Measurements from ENCODE around the gene SNU13. TPM values are rescaled to one million over a fixed set of nuclear protein-coding genes. Genes with fewer than 3 reads are reported as not detected.

The SNU13 gene
- polyA plus RNA-seq, 4 donors, result 82.1 to 149 (median 113) TPM

DNA sequence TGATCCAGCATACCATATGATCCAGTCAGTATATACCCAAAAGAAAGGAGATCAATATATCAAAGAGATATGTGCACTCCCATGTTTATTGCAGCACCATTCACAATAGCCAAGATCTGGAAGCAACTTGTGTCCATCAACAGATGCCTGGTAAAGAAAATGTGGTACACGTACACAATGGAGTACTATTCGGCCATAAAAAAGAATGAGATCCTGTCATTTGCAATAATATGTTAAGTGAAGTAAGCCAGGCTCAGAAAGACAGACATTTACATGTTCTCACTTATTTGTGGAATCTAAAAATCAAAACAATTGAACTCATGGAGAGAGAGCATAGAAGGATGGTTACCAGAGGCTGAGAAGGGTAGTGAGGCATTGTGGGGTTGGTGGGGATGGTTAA, 27.0 kb downstream of the SNU13 start:
- FAIRE-seq, result no peak
- 96 to 99% (median 98%) methylated on average over 2 of the region's 2 CpGs for WGBS, 3 donors
- Histone ChIP-seq H3K4me3 (ENCODE audit: low read depth in 1 of 3, low read length in 3 of 3) (no peak overlapping the region), H3K27ac (ENCODE audit: low read depth in 1 of 3, low read length in 2 of 3) (no peak overlapping the region), H3K9me3 (ENCODE audit: control insufficient read depth in 2 of 2, insufficient read depth in 1 of 2, low read depth in 1 of 2, low read length in 1 of 2) (no peaks in the 10 kb centered on the region), H3K4me1 (ENCODE audit: control insufficient read depth in 3 of 3, insufficient read depth in 2 of 3, low read depth in 1 of 3, low read length in 2 of 3) (no peaks in the 10 kb centered on the region), H3K27me3 (ENCODE audit: control insufficient read depth in 3 of 3, insufficient read depth in 3 of 3, low read length in 3 of 3) (no peaks in the 10 kb centered on the region), H3K36me3 (ENCODE audit: control insufficient read depth in 3 of 3, insufficient read depth in 2 of 3, low read depth in 1 of 3, low read length in 3 of 3) (peaks cover 30 to 67% (median 35%) of the 10 kb centered on the region in 3 donors)
- DNase-seq, result no peak

DNA sequence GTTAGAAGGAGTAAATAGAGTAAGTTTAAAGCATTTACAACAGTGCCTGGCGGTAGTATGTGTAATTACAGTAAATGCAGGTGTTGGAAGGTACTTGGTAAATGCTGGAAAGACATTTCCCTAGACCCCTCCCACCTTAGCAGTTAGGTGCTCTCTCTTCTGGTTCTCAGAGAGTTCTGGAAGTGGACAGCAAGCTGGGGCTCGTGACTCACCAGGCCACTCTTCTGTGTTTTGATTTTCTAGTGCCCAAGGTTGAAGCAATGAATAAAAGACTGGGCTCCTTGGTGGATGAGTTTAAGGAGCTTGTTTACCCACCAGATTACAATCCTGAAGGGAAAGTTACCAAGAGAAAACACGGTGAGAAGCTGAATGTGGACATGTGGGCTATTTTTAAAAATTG, 27.6 kb downstream of the SNU13 start:
- Histone ChIP-seq H3K9me3 (ENCODE audit: control insufficient read depth in 2 of 2, insufficient read depth in 1 of 2, low read depth in 1 of 2, low read length in 1 of 2) (no peaks in the 10 kb centered on the region), H3K27me3 (ENCODE audit: control insufficient read depth in 3 of 3, insufficient read depth in 3 of 3, low read length in 3 of 3) (no peaks in the 10 kb centered on the region), H3K36me3 (ENCODE audit: control insufficient read depth in 3 of 3, insufficient read depth in 2 of 3, low read depth in 1 of 3, low read length in 3 of 3) (peaks cover 31 to 73% (median 39%) of the 10 kb centered on the region in 3 donors), H3K4me3 (ENCODE audit: low read depth in 1 of 3, low read length in 3 of 3) (no peak overlapping the region), H3K27ac (ENCODE audit: low read depth in 1 of 3, low read length in 2 of 3) (no peak overlapping the region), H3K4me1 (ENCODE audit: control insufficient read depth in 3 of 3, insufficient read depth in 2 of 3, low read depth in 1 of 3, low read length in 2 of 3) (no peaks in the 10 kb centered on the region)
- FAIRE-seq (no peak), DNase-seq (no peak)
- 92 to 97% (median 92%) methylated on average over 3 of the region's 3 CpGs for WGBS, 3 donors

DNA sequence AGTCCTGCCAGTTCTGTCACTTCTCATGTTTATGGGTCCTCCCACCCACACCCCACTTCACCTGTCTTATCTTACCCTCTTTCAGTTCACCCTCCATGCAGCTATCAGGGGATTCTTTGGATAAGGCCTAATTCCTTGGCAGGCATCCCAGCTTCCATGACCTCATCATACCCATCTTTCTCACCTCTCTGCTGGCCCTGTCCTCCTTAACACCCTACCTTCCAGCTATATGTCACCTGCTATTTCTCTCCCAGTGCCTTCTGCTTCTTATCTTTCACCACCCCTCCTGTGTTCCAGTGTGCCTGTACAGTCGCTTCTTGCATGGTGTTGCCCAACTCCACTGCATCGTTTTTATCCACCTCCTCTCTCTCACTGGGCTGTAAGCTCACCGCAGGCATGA, 28.3 kb downstream of the SNU13 start:
- H3K4me1 ChIP-seq (ENCODE audit: control insufficient read depth in 3 of 3, insufficient read depth in 2 of 3, low read depth in 1 of 3, low read length in 2 of 3), result no peaks in the 10 kb centered on the region
- no peaks in the 10 kb centered on the region for H3K9me3 ChIP-seq (ENCODE audit: control insufficient read depth in 2 of 2, insufficient read depth in 1 of 2, low read depth in 1 of 2, low read length in 1 of 2)
- no peaks in the 10 kb centered on the region for H3K27me3 ChIP-seq (ENCODE audit: control insufficient read depth in 3 of 3, insufficient read depth in 3 of 3, low read length in 3 of 3)
- no peak overlapping the region for H3K4me3 ChIP-seq (ENCODE audit: low read depth in 1 of 3, low read length in 3 of 3)
- 90 to 92% (median 91%) methylated on average over 3 of the region's 3 CpGs for WGBS, 3 donors
- DNase-seq, result no peak
- H3K27ac ChIP-seq (ENCODE audit: low read depth in 1 of 3, low read length in 2 of 3), result no peak overlapping the region
- peaks cover 34 to 77% (median 39%) of the 10 kb centered on the region in 3 donors for H3K36me3 ChIP-seq (ENCODE audit: control insufficient read depth in 3 of 3, insufficient read depth in 2 of 3, low read depth in 1 of 3, low read length in 3 of 3)
- no peak for FAIRE-seq

DNA sequence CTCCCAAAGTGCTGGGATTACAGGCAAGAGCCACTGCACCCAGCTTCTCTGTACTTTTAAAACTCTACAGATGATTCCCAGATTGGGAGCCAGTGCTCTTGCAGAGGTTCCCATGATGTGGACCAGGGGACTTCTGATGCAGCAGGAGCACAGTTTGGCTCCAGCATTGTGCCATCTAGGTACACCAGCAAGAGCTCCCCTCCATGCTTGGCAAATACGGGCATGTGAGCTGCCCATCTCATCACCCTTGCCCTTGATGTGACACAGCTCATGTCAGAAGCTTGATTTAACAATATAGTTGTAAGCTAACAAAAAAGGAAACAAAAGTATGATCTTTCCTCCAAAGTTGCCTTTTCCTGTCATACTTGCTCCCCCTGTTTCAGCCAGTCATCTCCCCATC, 28.7 kb downstream of the SNU13 start:
- Histone ChIP-seq H3K27me3 (ENCODE audit: control insufficient read depth in 3 of 3, insufficient read depth in 3 of 3, low read length in 3 of 3) (no peaks in the 10 kb centered on the region), H3K9me3 (ENCODE audit: control insufficient read depth in 2 of 2, insufficient read depth in 1 of 2, low read depth in 1 of 2, low read length in 1 of 2) (no peaks in the 10 kb centered on the region), H3K27ac (ENCODE audit: low read depth in 1 of 3, low read length in 2 of 3) (no peak overlapping the region), H3K36me3 (ENCODE audit: control insufficient read depth in 3 of 3, insufficient read depth in 2 of 3, low read depth in 1 of 3, low read length in 3 of 3) (peaks cover 34 to 75% (median 39%) of the 10 kb centered on the region in 3 donors), H3K4me1 (ENCODE audit: control insufficient read depth in 3 of 3, insufficient read depth in 2 of 3, low read depth in 1 of 3, low read length in 2 of 3) (no peaks in the 10 kb centered on the region), H3K4me3 (ENCODE audit: low read depth in 1 of 3, low read length in 3 of 3) (no peak overlapping the region)
- DNase-seq (no peak), FAIRE-seq (no peak)
- 95 to 100% (median 96%) methylated on average over 1 of the region's 1 CpG for WGBS, 3 donors

DNA sequence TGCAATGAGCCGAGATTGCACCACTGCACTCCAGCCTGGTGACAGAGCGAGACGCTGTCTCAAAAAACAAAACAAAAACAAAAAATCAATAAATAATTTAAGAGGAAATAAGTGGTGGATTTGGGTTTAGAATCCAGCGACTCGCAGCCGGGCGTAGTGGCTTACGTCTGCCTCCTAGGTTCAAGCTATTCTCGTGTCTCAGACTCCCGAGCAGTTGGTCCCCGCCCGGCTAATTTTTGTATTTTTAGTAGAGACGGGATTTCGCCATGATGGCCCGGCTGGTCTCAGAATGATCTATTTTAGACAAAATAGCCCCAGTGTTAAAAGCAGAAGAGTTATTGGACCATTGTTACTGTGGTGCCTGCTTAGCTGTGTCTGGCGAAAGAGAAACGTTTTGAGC, 29.8 kb downstream of the SNU13 start:
- peaks cover 41 to 78% (median 43%) of the 10 kb centered on the region in 3 donors for H3K36me3 ChIP-seq (ENCODE audit: control insufficient read depth in 3 of 3, insufficient read depth in 2 of 3, low read depth in 1 of 3, low read length in 3 of 3)
- no peak for DNase-seq
- H3K4me3 ChIP-seq (ENCODE audit: low read depth in 1 of 3, low read length in 3 of 3), result no peak overlapping the region
- no peaks in the 10 kb centered on the region for H3K4me1 ChIP-seq (ENCODE audit: control insufficient read depth in 3 of 3, insufficient read depth in 2 of 3, low read depth in 1 of 3, low read length in 2 of 3)
- WGBS, 3 donors, result 95 to 97% (median 96%) methylated on average over 17 of the region's 17 CpGs
- H3K27ac ChIP-seq (ENCODE audit: low read depth in 1 of 3, low read length in 2 of 3), result no peak overlapping the region
- H3K9me3 ChIP-seq (ENCODE audit: control insufficient read depth in 2 of 2, insufficient read depth in 1 of 2, low read depth in 1 of 2, low read length in 1 of 2), result no peaks in the 10 kb centered on the region
- no peak for FAIRE-seq
- no peaks in the 10 kb centered on the region for H3K27me3 ChIP-seq (ENCODE audit: control insufficient read depth in 3 of 3, insufficient read depth in 3 of 3, low read length in 3 of 3)

DNA sequence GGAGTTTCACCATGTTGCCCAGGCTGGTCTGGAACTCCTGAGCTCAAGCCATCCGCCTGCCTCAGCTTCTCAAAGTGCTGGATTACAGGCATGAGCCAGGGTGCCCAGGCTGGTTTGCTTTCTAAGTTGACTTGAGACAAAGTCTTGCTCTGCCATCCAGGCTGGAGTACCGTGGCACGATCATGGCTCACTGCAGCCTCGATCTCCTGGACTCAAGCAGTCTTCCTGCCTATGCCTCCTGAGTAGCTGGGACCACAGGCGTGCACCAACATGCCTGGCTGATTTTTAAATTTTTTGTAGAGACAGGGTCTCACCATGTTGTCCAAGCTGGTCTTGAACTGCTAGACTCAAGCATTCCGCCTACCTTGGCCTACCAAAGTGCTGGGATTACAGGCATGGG, 31.0 kb downstream of the SNU13 start:
- no peaks in the 10 kb centered on the region for H3K9me3 ChIP-seq (ENCODE audit: control insufficient read depth in 2 of 2, insufficient read depth in 1 of 2, low read depth in 1 of 2, low read length in 1 of 2)
- H3K36me3 ChIP-seq (ENCODE audit: control insufficient read depth in 3 of 3, insufficient read depth in 2 of 3, low read depth in 1 of 3, low read length in 3 of 3), result peaks cover 44 to 78% (median 52%) of the 10 kb centered on the region in 3 donors
- no peak for FAIRE-seq
- H3K4me1 ChIP-seq (ENCODE audit: control insufficient read depth in 3 of 3, insufficient read depth in 2 of 3, low read depth in 1 of 3, low read length in 2 of 3), result no peaks in the 10 kb centered on the region
- DNase-seq, result no peak
- H3K4me3 ChIP-seq (ENCODE audit: low read depth in 1 of 3, low read length in 3 of 3), result no peak overlapping the region
- 96 to 98% (median 97%) methylated on average over 6 of the region's 6 CpGs for WGBS, 3 donors
- no peak overlapping the region for H3K27ac ChIP-seq (ENCODE audit: low read depth in 1 of 3, low read length in 2 of 3)
- no peaks in the 10 kb centered on the region for H3K27me3 ChIP-seq (ENCODE audit: control insufficient read depth in 3 of 3, insufficient read depth in 3 of 3, low read length in 3 of 3)

DNA sequence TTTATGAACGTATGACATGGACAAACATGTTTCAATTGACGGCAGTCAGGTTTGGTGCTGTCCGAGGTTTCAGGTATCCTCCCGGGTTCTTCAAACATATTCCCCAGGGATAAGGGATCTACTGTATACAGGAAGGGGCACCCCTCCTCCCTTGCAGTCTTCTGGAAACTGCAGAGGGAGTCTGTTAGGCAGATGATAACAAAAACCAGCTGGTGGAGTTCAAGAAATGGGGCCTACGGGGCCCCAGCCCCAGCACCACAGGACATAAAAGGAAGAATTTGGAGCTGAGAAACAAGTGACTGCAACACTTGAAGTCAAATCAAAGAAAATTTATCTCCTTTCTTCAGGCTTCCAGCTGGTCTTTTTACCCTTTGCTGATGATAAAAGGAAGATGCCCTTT, 32.1 kb downstream of the SNU13 start:
- H3K4me1 ChIP-seq (ENCODE audit: control insufficient read depth in 3 of 3, insufficient read depth in 2 of 3, low read depth in 1 of 3, low read length in 2 of 3), result no peaks in the 10 kb centered on the region
- H3K36me3 ChIP-seq (ENCODE audit: control insufficient read depth in 3 of 3, insufficient read depth in 2 of 3, low read depth in 1 of 3, low read length in 3 of 3), result peaks cover 47 to 87% (median 54%) of the 10 kb centered on the region in 3 donors
- no peaks in the 10 kb centered on the region for H3K27me3 ChIP-seq (ENCODE audit: control insufficient read depth in 3 of 3, insufficient read depth in 3 of 3, low read length in 3 of 3)
- H3K4me3 ChIP-seq (ENCODE audit: low read depth in 1 of 3, low read length in 3 of 3), result no peak overlapping the region
- FAIRE-seq (no peak), DNase-seq (no peak)
- no peak overlapping the region for H3K27ac ChIP-seq (ENCODE audit: low read depth in 1 of 3, low read length in 2 of 3)
- no peaks in the 10 kb centered on the region for H3K9me3 ChIP-seq (ENCODE audit: control insufficient read depth in 2 of 2, insufficient read depth in 1 of 2, low read depth in 1 of 2, low read length in 1 of 2)
- WGBS, 3 donors, result 72 to 88% (median 85%) methylated on average over 5 of the region's 5 CpGs

DNA sequence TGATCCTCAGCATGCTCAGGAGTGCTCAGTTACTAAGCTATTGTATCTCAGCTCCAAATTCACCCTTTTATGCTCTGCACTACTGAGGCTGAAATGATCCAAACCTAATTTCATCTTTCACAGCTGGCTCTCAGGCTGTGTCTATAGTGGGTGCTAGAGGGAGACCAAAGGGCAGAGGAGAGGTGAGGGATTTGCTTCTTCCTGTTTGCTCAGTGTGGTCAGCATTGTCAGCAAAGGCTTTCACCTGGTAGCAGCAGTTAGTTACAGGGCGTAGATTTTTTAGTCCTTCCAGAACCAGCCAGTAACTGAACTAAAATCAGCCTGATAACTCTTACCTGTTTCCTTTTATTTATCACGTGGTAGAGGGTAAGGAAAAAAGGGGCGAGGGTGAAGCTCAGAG, 34.3 kb downstream of the SNU13 start:
- no peaks in the 10 kb centered on the region for H3K4me1 ChIP-seq (ENCODE audit: control insufficient read depth in 3 of 3, insufficient read depth in 2 of 3, low read depth in 1 of 3, low read length in 2 of 3)
- no peaks in the 10 kb centered on the region for H3K9me3 ChIP-seq (ENCODE audit: control insufficient read depth in 2 of 2, insufficient read depth in 1 of 2, low read depth in 1 of 2, low read length in 1 of 2)
- H3K36me3 ChIP-seq (ENCODE audit: control insufficient read depth in 3 of 3, insufficient read depth in 2 of 3, low read depth in 1 of 3, low read length in 3 of 3), result peaks cover 35 to 89% (median 47%) of the 10 kb centered on the region in 3 donors
- H3K27ac ChIP-seq (ENCODE audit: low read depth in 1 of 3, low read length in 2 of 3), result no peak overlapping the region
- H3K4me3 ChIP-seq (ENCODE audit: low read depth in 1 of 3, low read length in 3 of 3), result no peak overlapping the region
- DNase-seq (no peak), FAIRE-seq (no peak)
- WGBS, 3 donors, result 90 to 97% (median 92%) methylated on average over 3 of the region's 3 CpGs
- no peaks in the 10 kb centered on the region for H3K27me3 ChIP-seq (ENCODE audit: control insufficient read depth in 3 of 3, insufficient read depth in 3 of 3, low read length in 3 of 3)

DNA sequence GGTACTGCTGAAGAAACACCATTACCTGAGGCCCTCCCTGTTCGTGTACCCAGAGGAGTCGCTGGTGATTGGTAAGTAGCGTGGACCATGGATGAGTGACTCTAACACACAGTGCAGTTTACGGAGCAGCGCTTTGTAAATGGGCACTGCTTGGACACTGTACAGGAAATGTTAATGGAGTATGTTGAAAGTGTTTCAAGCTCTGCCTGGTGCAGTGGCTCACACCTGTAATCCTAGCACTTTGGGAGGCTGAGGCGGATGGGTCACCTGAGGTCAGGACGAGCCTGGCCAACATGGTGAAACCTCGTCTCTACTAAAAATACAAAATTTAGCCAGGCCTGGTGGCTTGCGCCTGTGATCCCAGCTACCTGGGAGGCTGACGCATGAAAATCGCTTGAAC, 37.8 kb downstream of the SNU13 start:
- no peak for FAIRE-seq

More for the DNA sequence above, 37.8 kb downstream of the SNU13 start:
- no peak for DNase-seq
- Histone ChIP-seq H3K27ac (ENCODE audit: low read depth in 1 of 3, low read length in 2 of 3) (no peak overlapping the region), H3K4me1 (ENCODE audit: control insufficient read depth in 3 of 3, insufficient read depth in 2 of 3, low read depth in 1 of 3, low read length in 2 of 3) (no peaks in the 10 kb centered on the region), H3K36me3 (ENCODE audit: control insufficient read depth in 3 of 3, insufficient read depth in 2 of 3, low read depth in 1 of 3, low read length in 3 of 3) (peaks cover 24 to 77% (median 29%) of the 10 kb centered on the region in 3 donors), H3K27me3 (ENCODE audit: control insufficient read depth in 3 of 3, insufficient read depth in 3 of 3, low read length in 3 of 3) (no peaks in the 10 kb centered on the region), H3K4me3 (ENCODE audit: low read depth in 1 of 3, low read length in 3 of 3) (no peak overlapping the region), H3K9me3 (ENCODE audit: control insufficient read depth in 2 of 2, insufficient read depth in 1 of 2, low read depth in 1 of 2, low read length in 1 of 2) (no peaks in the 10 kb centered on the region)
- 94 to 97% (median 97%) methylated on average over 11 of the region's 11 CpGs for WGBS, 3 donors

Data from small intestine (tissue), 7 donors.